Measurements from ENCODE around the gene CCDC190.
"Not testable (repeated sequence)": the region's sequence is repeated elsewhere in the genome, so short reads cannot be mapped to it uniquely, and the experiment has no call there.

The CCDC190 gene

GRCh38 chr1:162878000-162878596 is 17.1 kb upstream of the CCDC190 start:
- no peak for DNase-seq (ENCODE audit: low read depth in 2 of 2)

GRCh38 chr1:162877412-162877811 is 16.4 kb upstream of the CCDC190 start:
- DNase-seq (ENCODE audit: low read depth in 2 of 2): no peak

DNA sequence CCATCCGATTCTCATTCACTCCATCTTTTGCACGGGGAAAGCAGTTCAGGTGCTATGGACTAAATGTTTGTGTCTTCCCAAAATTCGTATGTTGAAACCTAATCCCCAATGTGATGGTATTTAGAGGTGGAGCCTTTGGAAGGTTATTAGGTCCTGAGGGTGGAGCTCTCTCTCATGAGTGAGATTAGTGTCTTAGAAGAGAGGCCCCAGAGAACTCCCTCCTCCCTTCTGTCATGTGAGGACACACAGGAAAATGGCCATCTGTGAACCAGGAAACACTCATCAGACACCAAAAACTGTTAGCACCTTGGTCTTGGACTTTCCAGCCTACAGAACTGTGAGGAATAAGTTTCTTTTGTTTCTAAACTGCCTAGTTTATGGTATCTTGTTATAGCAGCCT is 15.8 kb upstream of the CCDC190 start:
- DNase-seq (ENCODE audit: low read depth in 2 of 2): no peak

- no peak for DNase-seq (ENCODE audit: low read depth in 2 of 2)
Observed at GRCh38 chr1:162873671-162874666, 13.0 kb upstream of the CCDC190 start.

GRCh38 chr1:162872981-162873380 is 12.0 kb upstream of the CCDC190 start:
- no peak for DNase-seq (ENCODE audit: low read depth in 2 of 2)

- not testable (repeated sequence) for DNase-seq (ENCODE audit: low read depth in 2 of 2)
Observed at GRCh38 chr1:162871417-162871816, 10.4 kb upstream of the CCDC190 start.

DNA sequence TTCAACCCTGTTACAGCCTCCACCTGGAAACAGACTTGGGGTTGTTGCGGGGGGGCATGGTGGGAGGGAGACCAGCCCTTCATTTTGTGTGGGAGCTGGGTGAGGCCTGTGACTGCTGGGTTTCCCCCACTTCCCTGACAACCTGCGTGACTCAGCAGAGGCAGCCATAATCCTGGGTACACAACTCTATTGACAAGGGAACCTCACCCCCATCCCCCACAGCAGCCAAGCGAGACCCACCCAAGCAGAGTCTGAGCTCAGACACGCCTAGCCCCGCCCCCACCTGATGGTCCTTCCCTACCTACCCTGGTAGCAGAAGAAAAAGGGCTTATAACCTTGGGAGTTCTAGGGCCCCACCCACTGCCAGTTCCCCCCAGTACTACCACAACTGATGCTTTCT is 8.0 kb upstream of the CCDC190 start:
- DNase-seq (ENCODE audit: low read depth in 2 of 2): no peak

GRCh38 chr1:162861625-162862024 is 650 bp upstream of the CCDC190 start:
- DNase-seq (ENCODE audit: low read depth in 2 of 2): no peak

DNA sequence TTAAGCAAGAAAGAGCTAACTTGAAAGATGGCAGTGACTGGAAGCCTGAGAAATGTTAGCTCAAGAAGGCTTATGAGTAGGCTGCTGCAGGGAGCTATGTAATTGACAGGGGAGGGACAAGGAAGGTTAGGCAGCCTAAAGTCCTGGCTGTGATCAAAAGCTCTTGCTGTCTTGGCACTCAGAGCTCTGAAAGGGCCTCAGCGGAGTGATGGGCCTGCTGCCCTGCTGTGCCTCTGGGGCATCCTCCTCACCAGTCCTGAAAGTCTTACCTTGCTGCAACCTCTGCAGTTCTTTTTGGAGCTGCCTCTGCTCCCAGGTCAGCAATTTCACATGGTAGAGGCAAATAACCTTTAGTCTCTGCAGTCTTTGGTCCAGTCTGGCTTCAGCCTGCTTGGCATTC is 1.8 kb downstream of the CCDC190 start:
- no peak for DNase-seq (ENCODE audit: low read depth in 2 of 2)

- no peak for DNase-seq (ENCODE audit: low read depth in 2 of 2)
Observed at GRCh38 chr1:162857850-162858249, 3.1 kb downstream of the CCDC190 start.

DNA sequence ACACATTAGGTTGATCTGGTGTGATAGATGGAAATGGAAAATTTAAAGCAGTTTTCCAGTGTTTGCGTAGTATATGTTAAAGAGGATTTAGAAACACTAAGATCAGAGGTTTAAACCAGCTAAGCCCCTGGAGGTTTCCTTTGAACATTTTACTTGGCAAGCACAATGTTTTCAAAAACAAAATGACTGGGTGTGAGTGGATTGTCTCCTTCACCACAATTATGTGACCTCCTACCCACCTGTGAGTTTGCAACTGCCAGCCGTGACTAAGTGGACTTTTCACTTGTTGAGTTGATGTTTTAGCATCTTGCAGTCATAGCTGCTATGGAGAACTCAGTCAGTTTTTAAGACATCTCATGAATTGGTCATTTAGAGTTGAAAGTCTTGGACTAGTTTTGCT is 4.7 kb downstream of the CCDC190 start:
- no peak for DNase-seq (ENCODE audit: low read depth in 2 of 2)

GRCh38 chr1:162855461-162856150 is 5.4 kb downstream of the CCDC190 start:
- DNase-seq (ENCODE audit: low read depth in 2 of 2): no peak

GRCh38 chr1:162854245-162854882 is 6.6 kb downstream of the CCDC190 start:
- peak in 1 of 2 donors; percentile 2 for DNase-seq (ENCODE audit: low read depth in 2 of 2)

DNA sequence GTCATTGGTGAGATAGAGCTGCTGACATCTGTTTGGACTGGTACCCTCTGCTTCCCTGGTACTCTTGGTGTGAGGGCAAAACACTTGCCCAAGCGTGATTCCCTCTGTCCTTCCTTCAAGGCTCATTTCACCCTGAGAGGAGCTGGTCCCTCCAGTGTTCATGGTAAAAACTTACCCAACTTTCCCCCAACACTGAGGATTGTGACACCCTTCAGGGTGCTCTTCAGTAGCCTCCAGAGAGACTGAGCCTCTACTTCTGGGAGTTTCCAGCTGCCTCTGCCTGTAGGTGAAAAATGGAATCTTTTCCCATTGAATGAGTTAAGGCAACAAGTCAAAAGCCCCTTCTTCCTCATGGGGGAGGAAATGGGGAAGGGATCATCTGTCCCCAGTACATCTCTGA is 9.6 kb downstream of the CCDC190 start:
- no peak for DNase-seq (ENCODE audit: low read depth in 2 of 2)

DNA sequence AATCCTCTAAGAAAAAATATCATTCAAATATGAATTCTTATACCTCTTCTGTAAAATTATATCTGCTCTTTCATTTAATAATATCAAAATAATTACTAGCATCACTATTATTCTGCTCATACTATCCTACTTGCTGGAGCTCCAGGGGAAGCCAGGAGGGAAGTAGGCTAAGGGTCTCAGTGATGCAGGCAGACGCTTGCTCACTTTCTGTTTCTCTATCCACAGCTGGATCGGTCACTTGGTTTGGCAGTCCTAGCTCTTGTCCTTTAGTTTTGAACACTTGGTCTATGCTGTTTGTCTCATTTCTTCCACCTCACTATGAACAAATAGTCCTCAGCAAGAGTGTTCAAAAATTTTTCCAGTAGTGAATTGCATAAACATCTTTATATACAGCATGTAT is 11.3 kb downstream of the CCDC190 start:
- DNase-seq (ENCODE audit: low read depth in 2 of 2): no peak

- DNase-seq (ENCODE audit: low read depth in 2 of 2): peak; percentile 62 to 69
Observed at GRCh38 chr1:162847839-162848453, 13.0 kb downstream of the CCDC190 start.

GRCh38 chr1:162846256-162847212 is 14.4 kb downstream of the CCDC190 start:
- no peak for DNase-seq (ENCODE audit: low read depth in 2 of 2)

GRCh38 chr1:162844153-162844552 is 16.8 kb downstream of the CCDC190 start:
- no peak for DNase-seq (ENCODE audit: low read depth in 2 of 2)

DNA sequence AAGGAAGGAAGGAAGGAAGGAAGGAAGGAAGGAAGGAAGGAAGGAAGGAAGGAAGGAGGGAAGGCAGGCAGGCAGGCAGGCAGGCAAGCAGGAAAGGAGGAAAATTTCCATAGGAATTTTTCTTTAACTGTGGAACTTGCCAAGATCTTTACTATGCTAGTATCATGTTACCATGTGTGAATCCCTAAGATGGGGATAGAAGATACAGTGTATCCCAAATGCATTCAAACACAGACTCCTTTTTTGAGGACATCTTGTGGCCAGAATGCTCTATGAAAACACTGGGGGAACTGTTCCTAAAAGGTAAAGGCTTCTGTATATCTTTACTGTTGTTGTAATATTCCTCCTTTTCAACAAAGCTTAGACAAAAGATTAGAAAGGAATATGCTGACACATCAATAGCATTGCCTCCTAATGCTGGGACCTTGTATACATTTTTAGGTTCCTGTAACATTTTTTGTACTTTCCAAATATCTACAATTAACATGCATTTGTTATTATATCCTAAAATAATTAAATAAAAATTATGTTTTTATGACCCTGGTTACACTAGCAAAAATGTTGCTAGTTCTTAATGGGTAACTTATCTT is 20.6 kb downstream of the CCDC190 start:
- DNase-seq (ENCODE audit: low read depth in 2 of 2): no peak

DNA sequence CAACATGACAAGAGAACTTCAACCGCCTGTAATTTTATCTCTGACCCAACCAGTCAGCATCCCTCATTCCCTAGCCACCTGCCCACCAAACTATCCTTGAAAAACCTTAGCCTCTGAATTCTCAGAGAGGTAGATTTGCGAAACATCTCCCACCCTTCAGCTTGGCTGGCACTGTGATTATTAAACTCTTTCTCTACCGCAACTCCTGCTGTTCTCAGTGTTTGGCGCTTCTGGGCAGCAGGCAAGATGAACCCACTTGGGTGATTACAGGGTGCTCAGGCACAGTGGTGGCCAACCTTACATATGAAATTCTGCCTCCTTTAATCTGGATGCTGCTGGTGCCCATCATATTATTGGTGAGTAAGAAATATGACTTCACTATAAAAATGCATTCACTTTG is 22.1 kb downstream of the CCDC190 start:
- no peak for DNase-seq (ENCODE audit: low read depth in 2 of 2)

All from stimulated activated CD8-positive, alpha-beta memory T cell treated with anti-CD3 and anti-CD28 coated beads, Interleukin-7, amount 100 ng/mL, for 4 hours (primary cell).